Activated CD4-positive, alpha-beta T cell treated with anti-CD3 and anti-CD28 coated beads, Interleukin-2, Interleukin-6, amounts not matched to agents 100 ng/mL and 50 ng/mL, durations not matched to agents 16 hours and 8 hours (primary cell): ENCODE results near the gene DMXL2.
"Not testable (repeated sequence)": the region's sequence is repeated elsewhere in the genome, so short reads cannot be mapped to it uniquely, and the experiment has no call there.

Experiments
- DNase-seq: peaks from one replicate; pipeline ENCODE4 v3.0.0-alpha.2; 2020

Gene DMXL2

GRCh38 chr15:51475736-51476135 lies 146.8 kb downstream of the DMXL2 start:
- no peak for DNase-seq

GRCh38 chr15:51470512-51470911 lies 152.1 kb downstream of the DMXL2 start:
- DNase-seq: no peak

GRCh38 chr15:51460796-51461195 lies 161.8 kb downstream of the DMXL2 start:
- no peak for DNase-seq

GRCh38 chr15:51450001-51450400 lies 172.6 kb downstream of the DMXL2 start:
- no peak for DNase-seq

- DNase-seq: no peak
Measured at GRCh38 chr15:51448622-51449399, 173.8 kb downstream of the DMXL2 start.

- no peak for DNase-seq
Measured at GRCh38 chr15:51447855-51448621, 174.5 kb downstream of the DMXL2 start.

- DNase-seq: not testable (repeated sequence)
Measured at GRCh38 chr15:51446029-51446744, 176.4 kb downstream of the DMXL2 start.

GRCh38 chr15:51444807-51445206 lies 177.8 kb downstream of the DMXL2 start:
- DNase-seq: no peak

GRCh38 chr15:51444112-51444511 lies 178.5 kb downstream of the DMXL2 start:
- no peak for DNase-seq

GRCh38 chr15:51443282-51443914 lies 179.2 kb downstream of the DMXL2 start:
- no peak for DNase-seq

- no peak for DNase-seq
Measured at GRCh38 chr15:51438526-51438925, 184.0 kb downstream of the DMXL2 start.

GRCh38 chr15:51425517-51426040 lies 197.0 kb downstream of the DMXL2 start:
- no peak for DNase-seq

GRCh38 chr15:51424780-51425179 lies 197.8 kb downstream of the DMXL2 start:
- no peak for DNase-seq

GRCh38 chr15:51423040-51423439 lies 199.5 kb downstream of the DMXL2 start:
- not testable (repeated sequence) for DNase-seq

GRCh38 chr15:51416129-51416528 lies 206.4 kb downstream of the DMXL2 start:
- no peak for DNase-seq

GRCh38 chr15:51414256-51414860 lies 208.2 kb downstream of the DMXL2 start:
- no peak for DNase-seq

- no peak for DNase-seq
Measured at GRCh38 chr15:51405693-51406523, 216.7 kb downstream of the DMXL2 start.

GRCh38 chr15:51403946-51404695 lies 218.4 kb downstream of the DMXL2 start:
- DNase-seq: no peak

GRCh38 chr15:51403072-51403878 lies 219.3 kb downstream of the DMXL2 start:
- DNase-seq: no peak
